ENCODE measurements around the gene HOXB4. TPM values are rescaled to one million over a fixed set of nuclear protein-coding genes. Genes with fewer than 3 reads are reported as not detected.

HOXB4 gene
- total RNA-seq, 1 experiment from 2014 or later: 27.9 TPM

GRCh38 chr17:48554412-48555257 is 23.5 kb downstream of the HOXB4 start:
- TF ChIP-seq REST (IDR thresholded peaks at IDR 0.05; ENCODE audit: insufficient read depth in 1 of 2, low read depth in 2 of 2, low read length in 1 of 2) (0 out of 4 replicates have a peak, but pooled peaks of 1 of the 2 experiments have one; percentile 43), CTCF (IDR thresholded peaks at IDR 0.05) (no peak), POLR2AphosphoS5 (IDR thresholded peaks at IDR 0.05; ENCODE audit: low read depth, low read length) (peak; percentile 15; the same call in 1 of the 2 replicates), TCF7L2 (IDR thresholded peaks at IDR 0.05; ENCODE audit: low read depth, low read length) (no peak), SIN3A (IDR thresholded peaks at IDR 0.05; ENCODE audit: borderline replicate concordance, insufficient read depth, low read depth, low read length) (peak; percentile 58; the same call in 1 of the 2 replicates)
- H3K9me3 ChIP-seq (ENCODE audit: control insufficient read depth, insufficient read depth, low read depth, low read length): no peaks in the 10 kb centered on the region
- peaks cover 80% of the 10 kb centered on the region for H3K4me1 ChIP-seq (ENCODE audit: control insufficient read depth, insufficient read depth, low read length)
- POLR2A ChIA-PET: interaction anchor here (0.6 to 0.7 kb wide), 2 partner anchors 12 to 219 kb away, joined by 3 read pairs; no protein-coding TSS in a partner anchor
- H3K36me3 ChIP-seq (ENCODE audit: control insufficient read depth, insufficient read depth, low read length): peaks cover 16% of the 10 kb centered on the region
- peak; percentile 13 for ATAC-seq
- H3K4me3 ChIP-seq (ENCODE audit: low read depth in 2 of 2, low read length in 2 of 2): peak overlapping the region; percentile 52 to 61
- no peak for DNase-seq (ENCODE audit: low read depth, low spot score)
- H3K27ac ChIP-seq (ENCODE audit: low read length): peak overlapping the region; percentile 99
- intact Hi-C loops (cut with micrococcal nuclease; ENCODE audit: unreplicated experiment): loop anchor here (2.0 kb wide), 1 partner anchor 64 kb away; no protein-coding TSS in a partner anchor
- H3K27me3 ChIP-seq (ENCODE audit: control insufficient read depth, insufficient read depth, low read length): no peaks in the 10 kb centered on the region
- no TSS peak for BruUV-seq (replicated peaks)
- in situ Hi-C loops (cut with HindIII; ENCODE audit: low pct_unique_long_range_greater_than_20kb, low sequenced_read_pairs): loop anchor here (5.0 kb wide), 1 partner anchor 63 kb away; the partner anchor contains the start of gene HOXB8
- CTCF ChIA-PET: interaction anchor here (0.6 to 1.0 kb wide), 2 partner anchors 34 to 221 kb away, joined by 3 to 4 read pairs; no protein-coding TSS in a partner anchor

- Histone ChIP-seq H3K4me1 (ENCODE audit: control insufficient read depth, insufficient read depth, low read length) (peaks cover 80% of the 10 kb centered on the region), H3K27ac (ENCODE audit: low read length) (peak overlapping the region; percentile 99), H3K4me3 (ENCODE audit: low read depth in 2 of 2, low read length in 2 of 2) (peak overlapping the region; percentile 52 to 61), H3K27me3 (ENCODE audit: control insufficient read depth, insufficient read depth, low read length) (no peaks in the 10 kb centered on the region), H3K9me3 (ENCODE audit: control insufficient read depth, insufficient read depth, low read depth, low read length) (no peaks in the 10 kb centered on the region), H3K36me3 (ENCODE audit: control insufficient read depth, insufficient read depth, low read length) (peaks cover 24% of the 10 kb centered on the region)
- ChIA-PET POLR2A (no interaction called here), CTCF (no interaction called here)
- in situ Hi-C loops (cut with HindIII; ENCODE audit: low pct_unique_long_range_greater_than_20kb, low sequenced_read_pairs): no loop called here
- BruUV-seq (replicated peaks): no TSS peak
- TF ChIP-seq POLR2AphosphoS5 (IDR thresholded peaks at IDR 0.05; ENCODE audit: low read depth, low read length) (no peak), REST (IDR thresholded peaks at IDR 0.05; ENCODE audit: insufficient read depth in 1 of 2, low read depth in 2 of 2, low read length in 1 of 2) (no peak), TCF7L2 (IDR thresholded peaks at IDR 0.05; ENCODE audit: low read depth, low read length) (no peak), CTCF (IDR thresholded peaks at IDR 0.05) (no peak), SIN3A (IDR thresholded peaks at IDR 0.05; ENCODE audit: borderline replicate concordance, insufficient read depth, low read depth, low read length) (no peak)
- no peak for DNase-seq (ENCODE audit: low read depth, low spot score)
- no peak for ATAC-seq
- intact Hi-C loops (cut with micrococcal nuclease; ENCODE audit: unreplicated experiment): loop anchor here (2.0 kb wide), 1 partner anchor 65 kb away; no protein-coding TSS in a partner anchor
Measured at GRCh38 chr17:48553826-48554225, 24.3 kb downstream of the HOXB4 start.

All from Panc1 (cell line).